Measurements from ENCODE around the gene FXYD5. TPM values are rescaled to one million over a fixed set of nuclear protein-coding genes. Genes with fewer than 3 reads are reported as not detected.
A peak's percentile ranks its signal among the peaks of the same experiment; 100 is the strongest.

FXYD5 gene
- total and polyA plus RNA-seq, 9 of the 15 experiments (the other 6 are each of a cell fraction or from before 2014, with no cell fraction given), result 104 to 537 (median 174) TPM

GRCh38 chr19:35165200-35166058, 10.9 kb downstream of the FXYD5 start (continued):
- no peak for TF ChIP-seq NR2C2 (CRISPR knock-in tag; IDR thresholded peaks at IDR 0.05)
- peak; percentile 55; the same call in 1 of the 2 replicates for TF ChIP-seq NR2C2 (tag; IDR thresholded peaks at IDR 0.05)
- TF ChIP-seq E4F1 (CRISPR knock-in tag; IDR thresholded peaks at IDR 0.05; ENCODE audit: borderline replicate concordance), result no peak
- TF ChIP-seq MCM2 (IDR thresholded peaks at IDR 0.05; ENCODE audit: low read depth), result no peak
- peak in 1 of 2 experiments; percentile 33; a peak in 2 of 4 replicates for TF ChIP-seq FOXK2 (conservative IDR thresholded peaks at IDR 0.05 in 1 of 2, IDR thresholded peaks at IDR 0.05 in 1 of 2; ENCODE audit: low read depth in 2 of 2)
- peak; percentile 94 for TF ChIP-seq TCF15 (CRISPR knock-in tag; IDR thresholded peaks at IDR 0.05)
- peak in 1 of 2 experiments; percentile 65; a peak in 1 of 4 replicates for TF ChIP-seq MAZ (CRISPR knock-in tag; conservative IDR thresholded peaks at IDR 0.05 in 1 of 2, IDR thresholded peaks at IDR 0.05 in 1 of 2)
- no peak for TF ChIP-seq TEAD4 (IDR thresholded peaks at IDR 0.05; ENCODE audit: low read length)
- TF ChIP-seq TEAD4 (CRISPR knock-in tag; IDR thresholded peaks at IDR 0.05; ENCODE audit: borderline replicate concordance), result no peak
- peak; percentile 89 for TF ChIP-seq MTF1 (CRISPR knock-in tag; IDR thresholded peaks at IDR 0.05; ENCODE audit: borderline replicate concordance)
- no peak for TF ChIP-seq YY1 (IDR thresholded peaks at IDR 0.05; ENCODE audit: borderline replicate concordance in 1 of 3, control insufficient read depth in 1 of 3, extremely low read depth in 1 of 3, insufficient read depth in 3 of 3, insufficient read length in 1 of 3, insufficient replicate concordance in 2 of 3, low read depth in 1 of 3, low read length in 2 of 3)
- peak; percentile 83; the same call in 1 of the 2 replicates for TF ChIP-seq GTF2E2 (tag; IDR thresholded peaks at IDR 0.05)
- no peak for TF ChIP-seq CEBPG (CRISPR knock-in tag; IDR thresholded peaks at IDR 0.05)
- TF ChIP-seq CEBPG (tag; conservative IDR thresholded peaks at IDR 0.05 in 1 of 2, IDR thresholded peaks at IDR 0.05 in 1 of 2), result no peak
- TF ChIP-seq POLR2B (IDR thresholded peaks at IDR 0.05; ENCODE audit: low read depth, partially characterized antibody), result no peak
- TF ChIP-seq PATZ1 (CRISPR knock-in tag; IDR thresholded peaks at IDR 0.05; ENCODE audit: borderline replicate concordance), result 0 out of 2 replicates have a peak, but pooled peaks have one; percentile 72
